Lung (tissue), 12 donors: ENCODE results near the gene CEP290. TPM values are rescaled to one million over a fixed set of nuclear protein-coding genes. Genes with fewer than 3 reads are reported as not detected.

Experiments
- ATAC-seq: fragments of 200-7000 bp; cut with Tn5 transposase; one replicate; pipeline ENCODE4 v1.9.1; 2020; ENCODE audit warnings: moderate number of reproducible peaks; ENCODE audit not compliant: insufficient read depth, low FRiP score
- DNase-seq, 3 donors: peaks; one replicate each; pipeline ENCODE4 v3.0.0-alpha.2; 2013 to 2017
- H3K27ac ChIP-seq, 2 donors: one replicate each; pipeline ENCODE4 v1.5.1; 2013; ENCODE audit warnings: mild to moderate bottlenecking in 2 of 2, moderate library complexity in 2 of 2, control low read depth in 1 of 2, inconsistent platforms in 1 of 2, low read depth in 1 of 2, low read length in 1 of 2
- H3K27me3 ChIP-seq, 3 donors: one replicate each; pipeline ENCODE4 v1.5.1; 2013; ENCODE audit warnings: low read length in 2 of 3; ENCODE audit not compliant: control insufficient read depth in 3 of 3, insufficient read depth in 3 of 3
- H3K36me3 ChIP-seq, 4 donors: one replicate each; pipeline ENCODE4 v1.5.1; 2013; ENCODE audit warnings: low read length in 4 of 4, mild to moderate bottlenecking in 1 of 4, moderate library complexity in 1 of 4; ENCODE audit not compliant: control insufficient read depth in 4 of 4, insufficient read depth in 4 of 4
- H3K4me1 ChIP-seq, 5 donors: one replicate each; pipeline ENCODE4 v1.5.1; 2013; ENCODE audit warnings: low read length in 5 of 5, mild to moderate bottlenecking in 2 of 5, moderate library complexity in 1 of 5; ENCODE audit not compliant: control insufficient read depth in 5 of 5, insufficient read depth in 5 of 5
- H3K4me3 ChIP-seq: one replicate; pipeline ENCODE4 v1.5.1; 2013; ENCODE audit warnings: mild to moderate bottlenecking, control low read depth, moderate library complexity
- H3K9ac ChIP-seq, 2 donors: one replicate each; pipeline ENCODE4 v1.5.1; 2013; ENCODE audit warnings: low read length in 2 of 2, control low read depth in 1 of 2; ENCODE audit not compliant: insufficient read depth in 1 of 2
- H3K9me3 ChIP-seq, 4 donors: one replicate each; pipeline ENCODE4 v1.5.1; 2013; ENCODE audit warnings: low read length in 3 of 4, mild to moderate bottlenecking in 1 of 4, moderate library complexity in 1 of 4; ENCODE audit not compliant: control insufficient read depth in 4 of 4, insufficient read depth in 3 of 4
- CTCF ChIP-seq: IDR thresholded peaks from 2 replicates; pipeline ENCODE4 v1.5.1; 2012; ENCODE audit warnings: mild to moderate bottlenecking; ENCODE audit errors: control extremely low read depth, extremely low read depth
- WGBS, 2 donors: extraction: QIAGEN DNeasy Blood & Tissue Kit; methylation state at CpG; one replicate each; pipeline ENCODE4 v1.1.7; 2013; 5-methylcytosine and 5-hydroxymethylcytosine counted together
- polyA plus RNA-seq, 2 donors: library from polyadenylated mRNA; stranded (reverse); fragments of 200-250 nt; gene quantifications; one replicate each; pipeline ENCODE4 v1.2.1, GENCODE V29; 2013
- total RNA-seq, 2 donors: library from RNA; depleted of rRNA in 1 of 2; stranded (reverse); fragments of >200 nt in 1 of 2; gene quantifications; one replicate each; pipeline ENCODE4 v1.2.1, GENCODE V29; 2014 to 2021
- donor health status: control.
- donor health status: control.
- donor health status: Bipolar disorder and iron deficiency.
- donor health status: healthy.
- donor health status: DM: yes; HTN: yes; CAD: no.

Gene CEP290
- total and polyA plus RNA-seq, 4 donors, result 4.2 to 45.0 (median 10.0) TPM

- no peak for ATAC-seq
- Histone ChIP-seq H3K4me1 (no peaks in the 10 kb centered on the region), H3K36me3 (peaks cover 4 to 26% (median 10%) of the 10 kb centered on the region in 4 donors)
Measured at GRCh38 chr12:88127855-88128254, 14.0 kb downstream of the CEP290 start.

GRCh38 chr12:88127099-88127498 is 14.8 kb downstream of the CEP290 start:
- DNase-seq, result no peak
- H3K27me3 ChIP-seq, result no peaks in the 10 kb centered on the region
- peaks cover 4 to 29% (median 12%) of the 10 kb centered on the region in 4 donors for H3K36me3 ChIP-seq
- H3K4me3 ChIP-seq, result no peak overlapping the region
- no peak for ATAC-seq
- H3K4me1 ChIP-seq, result no peaks in the 10 kb centered on the region
- H3K27ac ChIP-seq, result no peak overlapping the region
- H3K9me3 ChIP-seq, result no peaks in the 10 kb centered on the region
- no peak for TF ChIP-seq CTCF
- H3K9ac ChIP-seq, result no peak overlapping the region
- WGBS, 2 donors, result 99% methylated on average over 3 of the region's 3 CpGs

More at GRCh38 chr12:88127855-88128254, 14.0 kb downstream of the CEP290 start:
- DNase-seq, result no peak
- no peak for TF ChIP-seq CTCF
- Histone ChIP-seq H3K27ac (no peak overlapping the region), H3K9ac (no peak overlapping the region), H3K27me3 (no peaks in the 10 kb centered on the region), H3K9me3 (no peaks in the 10 kb centered on the region), H3K4me3 (no peak overlapping the region)
- WGBS, 2 donors, result 94 to 98% methylated on average over 3 of the region's 3 CpGs

GRCh38 chr12:88122666-88123065 is 19.2 kb downstream of the CEP290 start:
- no peak for TF ChIP-seq CTCF
- peaks cover 5 to 23% (median 14%) of the 10 kb centered on the region in 4 donors for H3K36me3 ChIP-seq
- ATAC-seq, result no peak

GRCh38 chr12:88113871-88114270 is 28.0 kb downstream of the CEP290 start:
- DNase-seq (no peak), ATAC-seq (no peak)
- no peaks in the 10 kb centered on the region for H3K27me3 ChIP-seq
- H3K9ac ChIP-seq, result no peak overlapping the region
- 53 to 78% methylated on average over 3 of the region's 3 CpGs for WGBS, 2 donors
- H3K4me1 ChIP-seq, result no peaks in the 10 kb centered on the region
- peaks cover 3 to 21% (median 14%) of the 10 kb centered on the region in 4 donors for H3K36me3 ChIP-seq
- H3K4me3 ChIP-seq, result no peak overlapping the region
- no peak overlapping the region for H3K27ac ChIP-seq
- no peaks in the 10 kb centered on the region for H3K9me3 ChIP-seq
- no peak for TF ChIP-seq CTCF

More at GRCh38 chr12:88122666-88123065, 19.2 kb downstream of the CEP290 start:
- whole genome bisulfite sequencing, 2 donors, result 63 to 77% methylated on average over 4 of the region's 4 CpGs
- no peaks in the 10 kb centered on the region for H3K4me1 ChIP-seq
- DNase-seq, result no peak
- H3K4me3 ChIP-seq, result no peak overlapping the region
- H3K27ac ChIP-seq, result no peak overlapping the region
- H3K27me3 ChIP-seq, result no peaks in the 10 kb centered on the region
- no peaks in the 10 kb centered on the region for H3K9me3 ChIP-seq
- H3K9ac ChIP-seq, result no peak overlapping the region
